Uterus (tissue), 2 donors: ENCODE measurements around the gene FAM110A.

Experiments
- POLR2A ChIP-seq, 2 donors: fragments of 450-650 bp; IDR thresholded peaks; one replicate each; pipeline ENCODE4 v1.6.1; 2016; ENCODE audit warnings: antibody characterized with exemption in 2 of 2, mild to moderate bottlenecking in 1 of 2, moderate library complexity in 1 of 2
- TF ChIP-seq, protein P1 (sequence below), 4 experiments: fragments of 200-600 bp in 2 of 4; fragments of 450-650 bp in 2 of 4; sonication (generic) in 2 of 4; IDR thresholded peaks; one replicate each; pipeline ENCODE4 v1.5.1; 2016 to 2019; ENCODE audit warnings: antibody characterized with exemption in 4 of 4, mild to moderate bottlenecking in 2 of 4, moderate library complexity in 1 of 4

DNA sequence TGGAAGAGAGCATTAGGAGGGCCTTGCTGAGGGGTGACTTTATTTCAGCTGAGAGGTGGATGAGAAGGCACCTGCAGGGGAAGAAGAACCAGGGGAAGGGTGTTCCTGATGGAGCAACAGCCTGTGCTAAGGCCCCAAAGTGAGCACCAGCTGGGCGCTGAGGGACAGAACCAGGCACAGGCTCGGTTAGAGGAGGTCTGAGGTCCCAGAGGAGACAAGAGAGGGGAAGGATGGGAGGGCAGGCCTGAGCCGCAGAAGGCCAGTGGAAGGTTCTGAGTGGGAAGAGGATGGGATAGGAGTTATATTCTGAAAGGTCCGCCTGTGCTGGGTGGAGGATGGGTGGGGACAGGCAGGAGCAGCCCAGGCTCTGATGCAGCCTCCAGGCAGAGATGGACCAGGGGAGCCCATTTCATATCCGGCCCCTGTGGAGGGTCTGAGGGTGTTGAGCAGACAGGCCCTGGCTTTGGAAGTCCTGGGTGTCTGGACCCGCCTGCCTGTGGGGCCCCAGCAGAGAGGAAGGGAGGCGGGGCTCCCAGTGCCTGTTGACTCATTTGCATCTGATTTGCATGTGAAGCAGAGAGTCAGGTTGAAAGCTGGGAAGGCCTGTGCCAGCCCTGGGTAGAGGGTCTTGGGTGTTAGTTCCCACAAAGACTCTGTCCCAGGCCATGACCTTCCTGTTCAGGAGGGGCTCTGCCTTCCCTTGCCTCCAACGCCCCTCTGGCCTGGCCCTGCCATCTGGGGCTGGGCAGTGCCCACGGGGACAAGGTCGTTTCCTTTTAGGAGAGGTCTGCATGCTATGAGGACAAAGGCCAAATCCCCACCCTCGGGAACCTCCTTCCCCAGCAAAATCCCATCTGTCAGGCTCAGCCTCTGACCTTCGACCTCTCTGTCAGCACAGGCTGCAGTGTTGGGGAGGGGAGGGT is 10.6 kb upstream of the FAM110A start:
- TF ChIP-seq, protein P1, sequence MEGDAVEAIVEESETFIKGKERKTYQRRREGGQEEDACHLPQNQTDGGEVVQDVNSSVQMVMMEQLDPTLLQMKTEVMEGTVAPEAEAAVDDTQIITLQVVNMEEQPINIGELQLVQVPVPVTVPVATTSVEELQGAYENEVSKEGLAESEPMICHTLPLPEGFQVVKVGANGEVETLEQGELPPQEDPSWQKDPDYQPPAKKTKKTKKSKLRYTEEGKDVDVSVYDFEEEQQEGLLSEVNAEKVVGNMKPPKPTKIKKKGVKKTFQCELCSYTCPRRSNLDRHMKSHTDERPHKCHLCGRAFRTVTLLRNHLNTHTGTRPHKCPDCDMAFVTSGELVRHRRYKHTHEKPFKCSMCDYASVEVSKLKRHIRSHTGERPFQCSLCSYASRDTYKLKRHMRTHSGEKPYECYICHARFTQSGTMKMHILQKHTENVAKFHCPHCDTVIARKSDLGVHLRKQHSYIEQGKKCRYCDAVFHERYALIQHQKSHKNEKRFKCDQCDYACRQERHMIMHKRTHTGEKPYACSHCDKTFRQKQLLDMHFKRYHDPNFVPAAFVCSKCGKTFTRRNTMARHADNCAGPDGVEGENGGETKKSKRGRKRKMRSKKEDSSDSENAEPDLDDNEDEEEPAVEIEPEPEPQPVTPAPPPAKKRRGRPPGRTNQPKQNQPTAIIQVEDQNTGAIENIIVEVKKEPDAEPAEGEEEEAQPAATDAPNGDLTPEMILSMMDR (IDR thresholded peaks at IDR 0.05), result no peak
- no peak for TF ChIP-seq POLR2A (IDR thresholded peaks at IDR 0.05)
